OCI-LY3 (cell line): Measurements from ENCODE around the gene RBM19.

Source experiments
- CTCF ChIP-seq: fragments of 200-600, 300-600 bp; sonication (generic); IDR thresholded peaks from 2 replicates; pipeline ENCODE4 v1.5.1; 2014; ENCODE audit warnings: antibody characterized with exemption, low read length, low read depth
- EZH2phosphoT487 ChIP-seq: fragments of 200-600 bp; shearing (Covaris generic); IDR thresholded peaks from 2 replicates; pipeline ENCODE4 v1.6.1; 2018; ENCODE audit warnings: antibody characterized with exemption, mixed run types, low read depth

GRCh38 chr12:113911971-113912759 is 54.0 kb downstream of the RBM19 start:
- no peak for TF ChIP-seq CTCF
- no peak for TF ChIP-seq EZH2phosphoT487
